Sigmoid colon (tissue), 7 donors: Measurements from ENCODE around the gene IRF4. TPM values are rescaled to one million over a fixed set of nuclear protein-coding genes. Genes with fewer than 3 reads are reported as not detected.

ENCODE experiments used
- DNase-seq: peaks from one replicate; pipeline ENCODE4 v3.0.0-alpha.2; 2019
- H3K27ac ChIP-seq, 4 donors: fragments of 200-600 bp; sonication (generic); one replicate each; pipeline ENCODE4 v1.5.1; 2016 to 2019; ENCODE audit warnings: mild to moderate bottlenecking in 1 of 4
- H3K27me3 ChIP-seq, 3 donors: fragments of 200-600 bp; sonication (generic); one replicate each; pipeline ENCODE4 v1.5.1; 2019; ENCODE audit warnings: mild to moderate bottlenecking in 1 of 3
- H3K36me3 ChIP-seq, 4 donors: fragments of 200-600 bp; sonication (generic); one replicate each; pipeline ENCODE4 v1.5.1; 2016 to 2019
- H3K4me1 ChIP-seq, 4 donors: fragments of 200-600 bp; sonication (generic); one replicate each; pipeline ENCODE4 v1.5.1; 2017 to 2019
- H3K4me3 ChIP-seq, 4 donors: fragments of 200-600 bp; sonication (generic); one replicate each; pipeline ENCODE4 v1.5.1; 2017 to 2019; ENCODE audit warnings: mild to moderate bottlenecking in 2 of 4, moderate library complexity in 1 of 4
- H3K9me3 ChIP-seq, 4 donors: fragments of 200-600 bp in 3 of 4; sonication (generic) in 3 of 4; one replicate each; pipeline versions ENCODE4 v1.5.1 to v1.6.1; 2013 to 2019
- CTCF ChIP-seq, 4 experiments: fragments of 450-650 bp in 3 of 4; fragments of 200-600 bp in 1 of 4; IDR thresholded peaks; one replicate each; pipeline ENCODE4 v1.5.1; 2016 to 2019; ENCODE audit warnings: antibody characterized with exemption in 4 of 4, mild to moderate bottlenecking in 3 of 4, moderate library complexity in 2 of 4
- EP300 ChIP-seq, 4 donors: sonication (generic); formaldehyde crosslinking; IDR thresholded peaks; one replicate each; pipeline ENCODE4 v1.6.1; 2017; ENCODE audit warnings: antibody characterized with exemption in 4 of 4
- POLR2A ChIP-seq, 2 donors: fragments of 450-650 bp; IDR thresholded peaks; one replicate each; pipeline ENCODE4 v1.6.1; 2016; ENCODE audit warnings: antibody characterized with exemption in 2 of 2, mild to moderate bottlenecking in 2 of 2, moderate library complexity in 2 of 2
- POLR2AphosphoS5 ChIP-seq, 4 donors: sonication (generic); formaldehyde crosslinking; IDR thresholded peaks; one replicate each; pipeline ENCODE4 v1.6.1; 2017; ENCODE audit warnings: antibody characterized with exemption in 4 of 4
- WGBS, 2 donors: extraction: QIAGEN DNeasy Blood & Tissue Kit; methylation state at CpG; one replicate each; pipeline ENCODE4 v1.1.7; 2013; 5-methylcytosine and 5-hydroxymethylcytosine counted together
- intact Hi-C: fragments of 100-400 bp; cut with DNase I; formaldehyde crosslinking; loops from one replicate; pipeline ENCODE4 v1.15.1; 2023
- polyA plus RNA-seq, 3 donors: library from polyadenylated mRNA; stranded (reverse); fragments of 200-250 nt; gene quantifications; one replicate each; pipeline ENCODE4 v1.2.3, GENCODE V29; 2013
- total RNA-seq, 4 donors: library from RNA; depleted of rRNA; stranded (reverse); fragments of >200 nt; gene quantifications; one replicate each; pipeline ENCODE4 v1.1.0, GENCODE V29; 2016
- donor health status: healthy with polysubstance abuse.
- donor health status: Bipolar disorder and iron deficiency.
- donor health status: healthy.

IRF4 gene
- total and polyA plus RNA-seq, 7 donors, result 0.28 to 9.3 (median 0.46) TPM

- no peak overlapping the region for H3K4me3 ChIP-seq
- no peaks in the 10 kb centered on the region for H3K27me3 ChIP-seq
- no peak overlapping the region for H3K27ac ChIP-seq
- intact Hi-C loops, result no loop called here
- WGBS, 2 donors, result 79 to 87% methylated on average over 20 of the region's 20 CpGs
- DNase-seq, result peak; percentile 73
- no peak for TF ChIP-seq CTCF (IDR thresholded peaks at IDR 0.05)
- TF ChIP-seq POLR2AphosphoS5 (IDR thresholded peaks at IDR 0.05), result no peak
- TF ChIP-seq POLR2A (IDR thresholded peaks at IDR 0.05), result no peak
- no peaks in the 10 kb centered on the region for H3K36me3 ChIP-seq
- no peaks in the 10 kb centered on the region for H3K4me1 ChIP-seq
- H3K9me3 ChIP-seq, result peaks cover 0 to 6% (median 0%) of the 10 kb centered on the region in 4 donors
These were observed 32.1 kb upstream of the IRF4 start for GRCh38 chr6:359261-360035.

GRCh38 chr6:360349-360748, 31.2 kb upstream of the IRF4 start:
- WGBS, 2 donors, result 82 to 96% methylated on average over 5 of the region's 5 CpGs
- Histone ChIP-seq H3K36me3 (no peaks in the 10 kb centered on the region), H3K4me3 (no peak overlapping the region), H3K4me1 (no peaks in the 10 kb centered on the region), H3K9me3 (peaks cover 0 to 6% (median 0%) of the 10 kb centered on the region in 4 donors), H3K27ac (no peak overlapping the region), H3K27me3 (peaks cover 0 to 2% (median 0%) of the 10 kb centered on the region in 3 donors)
- intact Hi-C loops, result no loop called here
- TF ChIP-seq CTCF (IDR thresholded peaks at IDR 0.05) (no peak), POLR2AphosphoS5 (IDR thresholded peaks at IDR 0.05) (no peak), POLR2A (IDR thresholded peaks at IDR 0.05) (no peak), EP300 (IDR thresholded peaks at IDR 0.05) (no peak)
- no peak for DNase-seq

GRCh38 chr6:360764-361373, 30.7 kb upstream of the IRF4 start:
- DNase-seq, result peak; percentile 69
- no peaks in the 10 kb centered on the region for H3K36me3 ChIP-seq
- intact Hi-C loops, result no loop called here
- peaks cover 0 to 6% (median 0%) of the 10 kb centered on the region in 4 donors for H3K9me3 ChIP-seq
- TF ChIP-seq POLR2AphosphoS5 (IDR thresholded peaks at IDR 0.05) (peak in 1 of 4 donors; percentile 4), CTCF (IDR thresholded peaks at IDR 0.05) (no peak)
- H3K4me3 ChIP-seq, result no peak overlapping the region
- no peaks in the 10 kb centered on the region for H3K4me1 ChIP-seq
- H3K27ac ChIP-seq, result no peak overlapping the region
- H3K27me3 ChIP-seq, result peaks cover 0 to 7% (median 0%) of the 10 kb centered on the region in 3 donors
- WGBS, 2 donors, result 73 to 82% methylated on average over 19 of the region's 19 CpGs

- Histone ChIP-seq H3K27ac (no peak overlapping the region), H3K4me3 (no peak overlapping the region), H3K27me3 (peaks cover 0 to 12% (median 0%) of the 10 kb centered on the region in 3 donors), H3K9me3 (peaks cover 0 to 6% (median 0%) of the 10 kb centered on the region in 4 donors), H3K36me3 (no peaks in the 10 kb centered on the region), H3K4me1 (no peaks in the 10 kb centered on the region)
- intact Hi-C loops, result no loop called here
- 63 to 81% methylated on average over 16 of the region's 16 CpGs for WGBS, 2 donors
- no peak for TF ChIP-seq CTCF (IDR thresholded peaks at IDR 0.05)
- no peak for TF ChIP-seq POLR2AphosphoS5 (IDR thresholded peaks at IDR 0.05)
- no peak for TF ChIP-seq EP300 (IDR thresholded peaks at IDR 0.05)
- no peak for TF ChIP-seq POLR2A (IDR thresholded peaks at IDR 0.05)
- DNase-seq, result no peak
These were observed 30.0 kb upstream of the IRF4 start for GRCh38 chr6:361411-362132.
